B cell (primary cell): ENCODE measurements around the gene USP48. TPM values are rescaled to one million over a fixed set of nuclear protein-coding genes. Genes with fewer than 3 reads are reported as not detected.

ENCODE experiments used
- ATAC-seq: fragments of 200-7000 bp; cut with Tn5 transposase; one replicate; pipeline ENCODE4 v1.10.0; 2021; ENCODE audit warnings: low read depth, mild to moderate bottlenecking, moderate number of reproducible peaks, moderate library complexity
- CTCF ChIA-PET: fragments of 350-600 bp; sonication (Branson Sonifier 250); formaldehyde crosslinking; loops from one replicate; lab custom pipeline; 2021; ENCODE audit warnings: antibody characterized with exemption, inconsistent platforms; lab: Charles Lee
- POLR2A ChIA-PET: fragments of 350-600 bp; sonication (Branson Sonifier 250); formaldehyde crosslinking; loops from one replicate; lab custom pipeline; 2021; ENCODE audit warnings: antibody characterized with exemption; lab: Charles Lee
- DNase-seq: peaks from one replicate; pipeline ENCODE4 v3.0.0; 2013
- H2AFZ ChIP-seq: 2 replicates; pipeline ENCODE4 v1.6.1; 2012; ENCODE audit warnings: mild to moderate bottlenecking, low read depth, low read length; ENCODE audit not compliant: insufficient read depth, poor library complexity, severe bottlenecking
- H3K27ac ChIP-seq, 2 donors: 1 replicate in 1 of 2; 2 replicates in 1 of 2; pipeline ENCODE4 v1.5.1; 2012 to 2013; ENCODE audit warnings: low read length in 2 of 2, mild to moderate bottlenecking in 2 of 2, moderate library complexity in 1 of 2
- H3K27me3 ChIP-seq, 4 experiments: fragments of 200-600 bp in 1 of 4; sonication (generic) in 1 of 4; replicated peaks in 1 of 4; 1 replicate in 2 of 4; 2 replicates in 2 of 4; pipeline versions ENCODE4 v1.6.1 to v1.7.0; 2013 to 2016; ENCODE audit warnings: low read length in 3 of 4, mild to moderate bottlenecking in 2 of 4, mixed read lengths in 1 of 4, moderate library complexity in 1 of 4; ENCODE audit not compliant: insufficient read depth in 4 of 4, control insufficient read depth in 3 of 4; ENCODE audit errors: control extremely low read depth in 1 of 4
- H3K36me3 ChIP-seq, 2 experiments: replicated peaks in 1 of 2; 1 replicate in 1 of 2; 2 replicates in 1 of 2; pipeline versions ENCODE4 v1.6.1 to v1.7.1; 2013; ENCODE audit warnings: low read length in 1 of 2; ENCODE audit not compliant: insufficient read depth in 2 of 2, control insufficient read depth in 1 of 2; ENCODE audit errors: control extremely low read depth in 1 of 2, extremely low read depth in 1 of 2
- H3K4me1 ChIP-seq, 2 donors: fragments of 200-600 bp in 1 of 2; sonication (generic) in 1 of 2; 1 replicate in 1 of 2; 2 replicates in 1 of 2; pipeline versions ENCODE4 v1.5.1 to v1.6.1; 2013 to 2017; ENCODE audit warnings: low read length in 2 of 2; ENCODE audit not compliant: control insufficient read depth in 2 of 2, insufficient read depth in 2 of 2
- H3K4me2 ChIP-seq: replicated peaks from 2 replicates; pipeline ENCODE3; 2012; ENCODE audit warnings: mild to moderate bottlenecking, low read depth, low read length; ENCODE audit not compliant: poor library complexity, severe bottlenecking
- H3K4me3 ChIP-seq, 5 experiments: fragments of 200-600 bp in 1 of 5; sonication (generic) in 1 of 5; 1 replicate in 3 of 5; 2 replicates in 2 of 5; pipeline versions ENCODE4 v1.5.1 to v1.7.0; 2011 to 2016; ENCODE audit warnings: low read length in 4 of 5, mild to moderate bottlenecking in 4 of 5, low read depth in 2 of 5, control low read depth in 1 of 5, moderate library complexity in 1 of 5; ENCODE audit not compliant: insufficient read depth in 1 of 5; ENCODE audit errors: control extremely low read depth in 1 of 5, extremely low read depth in 1 of 5
- H3K79me2 ChIP-seq: fragments of 200-600 bp; sonication (generic); one replicate; pipeline ENCODE4 v1.6.0; 2016; ENCODE audit warnings: low read length; ENCODE audit not compliant: control insufficient read depth, insufficient read depth
- H3K9ac ChIP-seq: fragments of 200-600 bp; sonication (generic); 2 replicates; pipeline ENCODE4 v1.6.1; 2017; ENCODE audit warnings: mild to moderate bottlenecking, low read length, moderate library complexity
- H3K9me3 ChIP-seq, 3 donors: one replicate each; pipeline versions ENCODE4 v1.6.1 to v1.7.1; 2013; ENCODE audit warnings: low read length in 2 of 3; ENCODE audit not compliant: control insufficient read depth in 2 of 3, insufficient read depth in 1 of 3; ENCODE audit errors: control extremely low read depth in 1 of 3
- H4K20me1 ChIP-seq: 2 replicates; pipeline ENCODE4 v1.6.0; 2012; ENCODE audit warnings: mild to moderate bottlenecking, low read length; ENCODE audit not compliant: insufficient read depth, control insufficient read depth, poor library complexity, severe bottlenecking
- H3K27ac Mint-ChIP-seq: one replicate; pipeline ENCODE4 v1.8.0; 2021; ENCODE audit warnings: mixed read lengths
- H3K27me3 Mint-ChIP-seq: one replicate; pipeline ENCODE4 v1.8.0; 2021; ENCODE audit warnings: mixed read lengths
- H3K4me1 Mint-ChIP-seq: one replicate; pipeline ENCODE4 v1.8.0; 2021; ENCODE audit warnings: mixed read lengths
- H3K4me3 Mint-ChIP-seq: one replicate; pipeline ENCODE4 v1.8.0; 2021; ENCODE audit warnings: mixed read lengths
- H3K9me3 Mint-ChIP-seq: one replicate; pipeline ENCODE4 v1.8.0; 2022; ENCODE audit warnings: mixed read lengths; ENCODE audit not compliant: insufficient read depth
- EZH2 ChIP-seq: IDR thresholded peaks from 2 replicates; pipeline ENCODE4 v1.6.1; 2012; ENCODE audit warnings: borderline replicate concordance, low read depth, mild to moderate bottlenecking, moderate library complexity, low read length; ENCODE audit not compliant: insufficient read depth, poor library complexity, severe bottlenecking
- WGBS: methylation state at CpG from one replicate; pipeline ENCODE4 v1.1.5; 2013; ENCODE audit warnings: missing lambda C conversion rate; ENCODE audit not compliant: insufficient coverage; 5-methylcytosine and 5-hydroxymethylcytosine counted together
- intact Hi-C: fragments of 100-400 bp; cut with micrococcal nuclease; formaldehyde crosslinking; loops from one replicate; pipeline ENCODE4 v1.10.0; 2022
- polyA plus RNA-seq: library from polyadenylated mRNA; depleted of rRNA; stranded (reverse); fragments of >200 nt; gene quantifications from 2 replicates; pipeline ENCODE4 v1.2.3, GENCODE V29; 2012
- total RNA-seq, 2 donors: library from RNA; stranded (reverse); fragments of 120-200 nt in 1 of 2; gene quantifications; 1 replicate in 1 of 2; 2 replicates in 1 of 2; pipeline versions ENCODE4 v1.2.3 to v1.2.4, GENCODE V29; 2013 to 2022
- TF ChIP-seq, protein P1 (sequence below): fragments of 200-600 bp; IDR thresholded peaks from one replicate; pipeline ENCODE4 v1.8.0; 2022; ENCODE audit warnings: antibody characterized with exemption, mild to moderate bottlenecking

The USP48 gene
- total and polyA plus RNA-seq, 2 donors (not counting 1 experiment from before 2014, with no cell fraction given): 21.2 to 135 TPM

DNA sequence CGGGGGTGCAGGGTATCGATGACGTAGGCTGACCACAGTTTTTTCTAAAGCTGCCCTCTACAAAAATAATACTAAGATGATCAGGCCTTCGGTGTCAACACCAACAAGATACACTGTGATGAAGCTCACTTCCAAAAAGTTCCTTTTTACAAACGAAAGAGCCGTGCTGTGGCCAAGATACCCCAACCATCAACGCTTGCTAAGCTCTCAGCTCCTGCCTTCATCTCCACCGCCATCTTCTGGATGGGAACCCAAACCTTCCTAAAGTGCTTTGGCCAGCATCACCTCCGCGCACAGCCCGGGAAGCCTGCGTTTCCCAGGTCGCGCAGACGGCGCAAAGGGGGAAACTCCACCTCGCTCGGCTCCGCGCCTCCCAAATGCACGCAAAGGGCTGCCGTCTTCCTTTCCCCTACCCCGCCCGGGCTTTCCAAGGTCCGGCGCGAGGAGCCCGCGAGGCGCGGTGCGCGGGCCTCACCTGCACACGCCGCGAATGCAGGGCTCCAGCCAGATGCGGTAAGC, 541 bp downstream of the USP48 start:
- H3K9me3 Mint-ChIP-seq: peaks cover 1% of the 10 kb centered on the region
- H3K4me1 ChIP-seq: peaks cover 23 to 43% of the 10 kb centered on the region in 2 donors
- no peaks in the 10 kb centered on the region for H3K9me3 ChIP-seq
- H3K79me2 ChIP-seq: peaks cover 51% of the 10 kb centered on the region
- ChIA-PET POLR2A (interaction anchor here (1.1 to 3.3 kb wide), 7 partner anchors 19 to 729 kb away, joined by 3 to 15 read pairs (median 6); partner anchors contain the start of gene CDC42), CTCF (interaction anchor here (0.8 to 2.7 kb wide), 8 partner anchors 12 to 240 kb away, joined by 3 to 25 read pairs (median 4); no protein-coding TSS in a partner anchor)
- no peaks in the 10 kb centered on the region for H3K27me3 Mint-ChIP-seq
- no peak for TF ChIP-seq EZH2
- TF ChIP-seq, protein P1, sequence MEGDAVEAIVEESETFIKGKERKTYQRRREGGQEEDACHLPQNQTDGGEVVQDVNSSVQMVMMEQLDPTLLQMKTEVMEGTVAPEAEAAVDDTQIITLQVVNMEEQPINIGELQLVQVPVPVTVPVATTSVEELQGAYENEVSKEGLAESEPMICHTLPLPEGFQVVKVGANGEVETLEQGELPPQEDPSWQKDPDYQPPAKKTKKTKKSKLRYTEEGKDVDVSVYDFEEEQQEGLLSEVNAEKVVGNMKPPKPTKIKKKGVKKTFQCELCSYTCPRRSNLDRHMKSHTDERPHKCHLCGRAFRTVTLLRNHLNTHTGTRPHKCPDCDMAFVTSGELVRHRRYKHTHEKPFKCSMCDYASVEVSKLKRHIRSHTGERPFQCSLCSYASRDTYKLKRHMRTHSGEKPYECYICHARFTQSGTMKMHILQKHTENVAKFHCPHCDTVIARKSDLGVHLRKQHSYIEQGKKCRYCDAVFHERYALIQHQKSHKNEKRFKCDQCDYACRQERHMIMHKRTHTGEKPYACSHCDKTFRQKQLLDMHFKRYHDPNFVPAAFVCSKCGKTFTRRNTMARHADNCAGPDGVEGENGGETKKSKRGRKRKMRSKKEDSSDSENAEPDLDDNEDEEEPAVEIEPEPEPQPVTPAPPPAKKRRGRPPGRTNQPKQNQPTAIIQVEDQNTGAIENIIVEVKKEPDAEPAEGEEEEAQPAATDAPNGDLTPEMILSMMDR: peak; percentile 31
- intact Hi-C loops: loop anchor here (2.0 to 5.0 kb wide), 7 partner anchors 76 to 995 kb away; partner anchors contain the start of genes HP1BP3, HSPG2 and ZBTB40
- H4K20me1 ChIP-seq: peaks cover 26% of the 10 kb centered on the region
- H3K27me3 ChIP-seq: no peaks in the 10 kb centered on the region
- WGBS: under 1% methylated on average over 37 of the region's 37 CpGs
- DNase-seq: peak; percentile 81
- no peaks in the 10 kb centered on the region for H3K36me3 ChIP-seq
- ATAC-seq: peak; percentile 5
- peak overlapping the region; percentile 81 for H2AFZ ChIP-seq
- peak overlapping the region; percentile 95 for H3K4me3 Mint-ChIP-seq
- peak overlapping the region; percentile 100 for H3K27ac Mint-ChIP-seq
- H3K4me1 Mint-ChIP-seq: peaks cover 37% of the 10 kb centered on the region
- peak overlapping the region; percentile 86 to 100 (median 94) for H3K4me3 ChIP-seq
- peak overlapping the region; percentile 100 for H3K9ac ChIP-seq
- H3K27ac ChIP-seq: peak overlapping the region; percentile 87 to 99
- H3K4me2 ChIP-seq: peak overlapping the region; percentile 86
